Measurements from ENCODE around the gene RNF10.
"Not testable (repeated sequence)": the region's sequence is repeated elsewhere in the genome, so short reads cannot be mapped to it uniquely, and the experiment has no call there.

Gene RNF10

GRCh38 chr12:120534203-120534702 lies at the start of gene RNF10:
Gene RNF10, plus strand, starts transcription at chr12:120534356. Its CDS starts 456 bp downstream, at chr12:120534812.
- peak; percentile 78 for DNase-seq

GRCh38 chr12:120485961-120486881 lies 47.9 kb upstream of the RNF10 start:
- no peak for DNase-seq

DNA sequence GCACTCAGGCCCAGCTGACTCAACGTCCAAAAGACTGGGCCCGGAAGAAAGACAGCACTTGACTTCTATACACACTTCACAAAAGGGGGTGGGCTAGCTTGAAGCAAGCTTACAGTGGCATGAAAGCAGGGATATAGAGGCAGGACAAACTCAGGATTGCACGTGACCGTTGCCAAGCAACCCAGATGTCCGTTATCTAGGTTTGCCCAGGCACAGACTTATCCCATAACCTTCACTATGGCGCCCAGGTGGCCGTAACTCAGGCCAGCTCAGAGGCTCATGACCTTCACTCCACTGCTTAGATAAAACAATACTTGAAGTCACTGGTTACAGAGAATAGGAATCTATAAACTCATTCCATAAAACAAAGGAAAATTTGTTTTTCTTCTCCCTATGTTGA lies 46.6 kb upstream of the RNF10 start:
- DNase-seq, result not testable (repeated sequence)

DNA sequence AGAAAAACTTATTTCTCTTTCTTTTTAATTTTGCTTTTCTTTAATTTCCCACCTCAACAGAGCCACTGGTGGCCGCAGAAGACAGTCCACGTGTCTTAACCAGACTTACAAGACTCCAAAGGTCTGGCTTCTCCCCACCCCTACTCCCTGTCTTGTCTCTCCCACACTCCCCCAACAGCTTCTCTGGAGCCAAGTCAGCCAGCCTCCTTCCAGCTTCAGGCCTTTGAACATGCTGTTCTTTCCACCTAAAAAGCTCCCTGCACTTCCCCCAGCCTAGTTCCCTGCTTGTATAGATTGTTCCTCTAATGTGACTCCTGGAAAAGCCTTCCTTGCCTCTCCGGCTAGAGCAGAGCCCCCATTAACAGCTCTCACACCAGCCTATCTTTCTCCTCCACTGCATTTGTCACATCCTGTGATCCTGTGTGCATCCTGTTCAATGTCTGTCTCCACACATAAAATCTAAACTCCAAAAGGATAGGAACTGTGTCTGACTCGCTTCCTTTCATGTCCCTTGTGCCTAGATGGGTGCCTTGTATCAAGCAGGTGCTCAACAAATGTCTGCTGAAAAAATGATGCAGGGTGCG lies 46.0 kb upstream of the RNF10 start:
- DNase-seq, result no peak

DNA sequence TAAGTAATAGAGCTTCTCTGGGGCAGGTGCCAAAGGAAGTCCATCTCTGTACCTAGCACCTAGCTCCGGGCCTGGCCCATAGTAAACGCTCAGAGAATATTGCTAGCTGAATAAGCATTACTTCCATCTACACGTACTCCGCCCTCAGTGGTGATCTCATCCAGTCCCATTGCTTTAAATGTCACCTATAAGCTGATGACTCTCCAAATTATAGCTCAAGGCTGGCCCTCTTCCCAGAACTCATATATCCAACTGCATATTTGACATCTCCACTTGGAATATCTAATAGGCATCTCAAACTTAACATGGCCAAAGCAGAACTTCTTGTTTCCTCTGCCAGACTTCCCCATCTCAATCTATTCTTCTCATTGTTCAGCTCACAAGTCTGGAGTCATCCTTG lies 45.1 kb upstream of the RNF10 start:
- DNase-seq, result no peak

- DNase-seq, result no peak
These were observed 43.8 kb upstream of the RNF10 start for GRCh38 chr12:120490325-120490724.

- DNase-seq, result no peak
These were observed 43.2 kb upstream of the RNF10 start for GRCh38 chr12:120490833-120491512.

- DNase-seq, result no peak
These were observed 38.9 kb upstream of the RNF10 start for GRCh38 chr12:120495186-120495730.

- DNase-seq, result peak; percentile 94
These were observed 38.3 kb upstream of the RNF10 start, which contains the start of gene DYNLL1 for GRCh38 chr12:120495731-120496412. Gene DYNLL1, plus strand, starts transcription at chr12:120496113. Its CDS starts 309 bp downstream, at chr12:120496422.

GRCh38 chr12:120496413-120497340 lies 37.5 kb upstream of the RNF10 start:
- peak; percentile 51 for DNase-seq

- no peak for DNase-seq
These were observed 36.5 kb upstream of the RNF10 start for GRCh38 chr12:120497524-120498150.

DNA sequence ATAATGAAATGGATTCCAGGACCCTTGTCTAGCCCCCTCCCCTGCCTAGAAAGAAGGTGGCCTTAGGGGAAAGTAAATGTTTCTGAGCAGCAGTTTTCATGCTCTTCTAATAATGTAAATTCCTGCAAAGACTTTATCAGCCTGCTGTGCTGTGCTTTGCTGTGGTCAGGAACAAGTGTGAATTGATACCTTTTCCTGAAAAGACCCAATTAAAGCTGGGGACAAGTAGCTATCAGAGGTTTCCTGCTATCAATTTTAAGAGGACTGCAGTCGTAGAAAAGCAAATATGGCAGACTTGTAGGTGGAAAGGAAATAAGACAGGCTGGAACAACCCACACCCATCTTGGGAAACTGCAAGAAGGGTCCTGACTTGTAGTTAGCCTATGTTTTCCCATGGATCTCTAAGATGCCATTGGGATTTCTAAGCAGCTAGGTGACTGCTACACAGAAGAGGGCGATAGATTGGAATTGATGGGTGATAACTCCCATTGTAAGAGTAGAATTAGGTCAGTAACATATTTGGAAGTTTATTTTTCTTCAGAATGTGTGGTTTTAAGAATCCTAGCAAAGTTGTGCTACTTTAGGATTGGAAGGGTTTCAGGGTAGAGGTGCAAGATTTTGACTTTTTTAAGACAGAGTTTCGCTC lies 35.2 kb upstream of the RNF10 start:
- no peak for DNase-seq

- DNase-seq, result peak; percentile 10
These were observed 33.6 kb upstream of the RNF10 start for GRCh38 chr12:120500581-120500980.

- DNase-seq, result no peak
These were observed 29.6 kb upstream of the RNF10 start for GRCh38 chr12:120504587-120504986.

DNA sequence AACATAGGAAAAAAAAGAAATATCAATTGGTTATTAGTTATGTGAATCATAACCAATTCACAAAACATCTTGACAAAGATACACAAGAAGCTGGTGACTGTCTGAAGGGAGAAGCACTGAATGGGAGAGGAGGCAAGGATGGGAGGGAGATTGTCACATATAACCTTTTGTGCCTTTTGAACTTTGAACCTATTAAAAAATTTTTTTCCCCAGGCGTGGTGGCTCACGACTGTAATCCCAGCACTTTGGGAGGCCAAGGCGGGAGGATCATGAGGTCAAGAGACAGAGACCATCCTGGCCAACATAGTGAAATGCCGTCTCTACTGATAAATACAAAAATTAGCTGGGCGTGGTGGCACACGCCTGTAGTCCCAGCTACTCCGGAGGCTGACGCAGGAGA lies 25.6 kb upstream of the RNF10 start:
- no peak for DNase-seq

GRCh38 chr12:120514002-120514401 lies 20.2 kb upstream of the RNF10 start:
- DNase-seq, result no peak

- no peak for DNase-seq
These were observed 18.7 kb upstream of the RNF10 start for GRCh38 chr12:120515496-120515895.

- DNase-seq, result not testable (repeated sequence)
These were observed 14.8 kb upstream of the RNF10 start for GRCh38 chr12:120519324-120519723.

DNA sequence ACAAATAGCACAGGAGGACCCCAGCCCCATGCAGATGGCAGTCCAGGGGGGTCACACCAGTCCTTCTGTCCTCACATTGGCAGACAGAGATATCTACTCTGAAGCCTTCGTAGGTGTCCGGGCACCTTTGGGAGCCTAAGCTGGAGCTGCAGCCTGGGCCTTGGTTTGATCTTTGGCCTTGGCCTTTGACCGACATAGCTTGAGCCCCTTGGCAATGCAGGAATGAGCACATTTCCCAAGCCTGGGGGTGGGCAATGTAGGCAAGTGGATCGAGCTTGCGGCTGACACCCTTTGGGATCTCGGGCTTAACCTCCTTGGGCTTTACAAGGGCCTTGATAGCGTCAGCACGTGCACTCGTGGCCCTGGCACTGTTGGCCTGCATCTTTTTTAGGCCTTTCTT lies 11.6 kb upstream of the RNF10 start:
- no peak for DNase-seq

GRCh38 chr12:120528861-120529525 lies 5.2 kb upstream of the RNF10 start, which contains the start of gene COQ5:
Gene COQ5, minus strand, starts transcription at chr12:120529158. Its CDS starts 17 bp downstream, at chr12:120529141.
- DNase-seq, result peak; percentile 77

Measured in MV-4-11 (cell line).